SK-N-MC (cell line): Measurements from ENCODE around the gene PRRC2B.

Experiments
- EZH2 ChIP-seq: fragments of 200-600 bp; sonication (generic); IDR thresholded peaks from one replicate; pipeline ENCODE4 v1.6.1; 2017; ENCODE audit warnings: antibody characterized with exemption
- POLR2AphosphoS5 ChIP-seq: IDR thresholded peaks from 2 replicates; pipeline ENCODE4 v1.6.1; 2012; ENCODE audit warnings: mild to moderate bottlenecking, low read depth, low read length, borderline replicate concordance

DNA sequence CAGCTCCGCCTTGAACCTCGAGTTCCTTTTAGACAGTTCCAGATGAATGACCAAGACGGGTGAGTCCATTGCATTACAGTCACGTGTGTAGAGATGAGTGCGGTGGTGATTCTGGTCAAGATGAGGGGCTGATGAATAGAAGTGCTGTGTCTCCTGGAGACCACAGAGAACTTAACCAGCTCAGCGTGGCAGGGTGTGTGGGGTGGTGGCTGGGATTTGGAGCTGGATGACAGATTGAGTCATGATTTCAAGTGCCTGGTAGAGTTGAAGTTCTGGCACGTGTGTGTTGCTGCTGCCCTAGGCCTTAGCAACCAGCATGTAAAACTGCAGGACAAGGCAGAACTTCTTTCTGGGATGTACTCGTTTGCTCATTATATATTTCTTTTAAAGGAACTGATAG, 53.3 kb downstream of the PRRC2B start:
- TF ChIP-seq POLR2AphosphoS5 = no peak
- TF ChIP-seq EZH2 = no peak
